A673 (cell line): ENCODE measurements around the gene INHBA.

ENCODE experiments used
- CTCF ChIP-seq: fragments of 300-800, 200-600 bp; sonication (generic); conservative IDR thresholded peaks from 2 replicates; pipeline ENCODE4 v1.5.1; 2017; ENCODE audit warnings: low read depth, mild to moderate bottlenecking, antibody characterized with exemption, low read length, moderate library complexity, mixed read lengths
- EZH2 ChIP-seq: fragments of 200-600 bp; sonication (generic); IDR thresholded peaks from 2 replicates; pipeline ENCODE4 v1.6.1; 2017; ENCODE audit warnings: borderline replicate concordance, low read depth, mild to moderate bottlenecking, mixed read lengths, antibody characterized with exemption, low read length; ENCODE audit not compliant: poor library complexity, severe bottlenecking

DNA sequence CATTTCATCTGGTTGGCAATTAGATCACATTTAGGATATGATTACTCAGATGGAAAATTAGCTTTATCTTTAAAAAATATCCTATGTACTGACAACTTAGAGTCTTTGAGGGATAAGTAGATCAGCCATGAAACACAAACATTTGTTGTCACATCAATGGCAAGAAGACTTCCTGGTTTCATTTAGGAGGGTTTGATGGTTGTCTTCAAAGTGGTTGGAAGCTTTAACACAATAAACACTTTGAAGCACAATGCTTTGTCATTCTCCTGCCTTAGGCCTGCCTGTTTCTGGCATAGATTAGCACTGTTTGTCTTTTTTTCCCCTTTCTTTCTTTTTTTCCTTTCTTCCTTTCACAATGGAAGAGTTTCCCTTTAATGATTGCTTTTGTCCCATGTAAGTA, 20.5 kb downstream of the INHBA start:
- no peak for TF ChIP-seq CTCF
- no peak for TF ChIP-seq EZH2
